Measurements from ENCODE around the gene PRR27.
"Not testable (repeated sequence)": the region's sequence is repeated elsewhere in the genome, so short reads cannot be mapped to it uniquely, and the experiment has no call there.

Gene PRR27

GRCh38 chr4:70212752-70213151, 58.7 kb downstream of the PRR27 start:
- DNase-seq: not testable (repeated sequence)
